ENCODE measurements around the gene MCC. TPM values are rescaled to one million over a fixed set of nuclear protein-coding genes. Genes with fewer than 3 reads are reported as not detected.

The MCC gene
- total RNA-seq, 1 experiment from 2014 or later, result 0.41 TPM

- Histone ChIP-seq H3K27me3 (ENCODE audit: control insufficient read depth, insufficient read depth, low read length) (peaks cover 7% of the 10 kb centered on the region), H3K9me3 (ENCODE audit: control insufficient read depth, insufficient read depth, low read depth, low read length) (no peaks in the 10 kb centered on the region), H3K36me3 (ENCODE audit: control insufficient read depth, insufficient read depth, low read length) (no peaks in the 10 kb centered on the region), H3K4me3 (ENCODE audit: low read depth in 2 of 2, low read length in 2 of 2) (no peak overlapping the region), H3K4me1 (ENCODE audit: control insufficient read depth, insufficient read depth, low read length) (no peaks in the 10 kb centered on the region), H3K27ac (ENCODE audit: low read length) (no peak overlapping the region)
- ChIA-PET CTCF (no interaction called here), POLR2A (no interaction called here)
- intact Hi-C loops (cut with micrococcal nuclease; ENCODE audit: unreplicated experiment), result no loop called here
- DNase-seq (ENCODE audit: low read depth, low spot score) (no peak), ATAC-seq (no peak)
- no TSS peak for BruUV-seq (replicated peaks)
- in situ Hi-C loops (cut with HindIII; ENCODE audit: low pct_unique_long_range_greater_than_20kb, low sequenced_read_pairs), result no loop called here
- TF ChIP-seq CTCF (IDR thresholded peaks at IDR 0.05) (no peak), POLR2AphosphoS5 (IDR thresholded peaks at IDR 0.05; ENCODE audit: low read depth, low read length) (no peak), REST (IDR thresholded peaks at IDR 0.05; ENCODE audit: insufficient read depth in 1 of 2, low read depth in 2 of 2, low read length in 1 of 2) (no peak), SIN3A (IDR thresholded peaks at IDR 0.05; ENCODE audit: borderline replicate concordance, insufficient read depth, low read depth, low read length) (no peak), TCF7L2 (IDR thresholded peaks at IDR 0.05; ENCODE audit: low read depth, low read length) (no peak)
Observed at GRCh38 chr5:113127021-113127420, 361.2 kb downstream of the MCC start.

- intact Hi-C loops (cut with micrococcal nuclease; ENCODE audit: unreplicated experiment), result no loop called here
Observed at GRCh38 chr5:113125371-113125770, 362.9 kb downstream of the MCC start.

More at GRCh38 chr5:113125371-113125770, 362.9 kb downstream of the MCC start:
- CTCF ChIA-PET, result no interaction called here
- H3K27ac ChIP-seq (ENCODE audit: low read length), result no peak overlapping the region
- ATAC-seq (no peak), DNase-seq (ENCODE audit: low read depth, low spot score) (no peak)
- H3K36me3 ChIP-seq (ENCODE audit: control insufficient read depth, insufficient read depth, low read length), result no peaks in the 10 kb centered on the region
- H3K4me1 ChIP-seq (ENCODE audit: control insufficient read depth, insufficient read depth, low read length), result no peaks in the 10 kb centered on the region
- H3K27me3 ChIP-seq (ENCODE audit: control insufficient read depth, insufficient read depth, low read length), result peaks cover 7% of the 10 kb centered on the region
- no TSS peak for BruUV-seq (replicated peaks)
- no peaks in the 10 kb centered on the region for H3K9me3 ChIP-seq (ENCODE audit: control insufficient read depth, insufficient read depth, low read depth, low read length)
- POLR2A ChIA-PET, result no interaction called here
- in situ Hi-C loops (cut with HindIII; ENCODE audit: low pct_unique_long_range_greater_than_20kb, low sequenced_read_pairs), result no loop called here
- TF ChIP-seq POLR2AphosphoS5 (IDR thresholded peaks at IDR 0.05; ENCODE audit: low read depth, low read length) (no peak), TCF7L2 (IDR thresholded peaks at IDR 0.05; ENCODE audit: low read depth, low read length) (no peak), SIN3A (IDR thresholded peaks at IDR 0.05; ENCODE audit: borderline replicate concordance, insufficient read depth, low read depth, low read length) (no peak), REST (IDR thresholded peaks at IDR 0.05; ENCODE audit: insufficient read depth in 1 of 2, low read depth in 2 of 2, low read length in 1 of 2) (no peak), CTCF (IDR thresholded peaks at IDR 0.05) (no peak)
- no peak overlapping the region for H3K4me3 ChIP-seq (ENCODE audit: low read depth in 2 of 2, low read length in 2 of 2)

Measured in Panc1 (cell line).